ENCODE measurements around the gene SP7.

Gene SP7

DNA sequence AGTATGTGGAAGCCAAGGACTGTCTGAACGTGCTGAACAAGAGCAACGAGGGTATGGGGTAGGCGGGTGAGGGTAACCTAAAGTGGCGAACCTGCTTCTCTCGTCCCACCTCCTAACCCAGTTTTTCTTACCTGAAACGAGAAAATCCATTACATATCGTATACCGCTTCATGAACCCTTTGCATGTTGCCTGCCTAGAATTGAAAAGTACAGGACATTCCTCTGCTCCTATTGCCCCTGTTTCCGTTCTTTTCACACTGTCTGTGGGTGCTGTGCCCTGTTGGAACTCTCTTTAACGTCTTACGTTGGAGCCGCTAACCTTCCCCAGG, 40.3 kb downstream of the SP7 start:
- peak overlapping the region; percentile 2 for H2AFZ ChIP-seq (ENCODE audit: low read length, unreplicated experiment)
- peak overlapping the region; percentile 95 for H3K4me3 ChIP-seq (ENCODE audit: low read depth, low read length)
- peaks cover 29% of the 10 kb centered on the region for H3K79me2 ChIP-seq (ENCODE audit: control insufficient read depth, insufficient read depth, low read length, unreplicated experiment)
- peak overlapping the region; percentile 100 for H3K27ac ChIP-seq (ENCODE audit: low read depth, low read length)
- H3K36me3 ChIP-seq (ENCODE audit: insufficient read depth, low read length) = no peaks in the 10 kb centered on the region; the same call in 1 of the 2 replicates
- H3K4me1 ChIP-seq (ENCODE audit: control insufficient read depth, insufficient read depth, low read length, unreplicated experiment) = peaks cover 46% of the 10 kb centered on the region
- H3K27me3 ChIP-seq (ENCODE audit: insufficient read depth, low read length) = no peaks in the 10 kb centered on the region

DNA sequence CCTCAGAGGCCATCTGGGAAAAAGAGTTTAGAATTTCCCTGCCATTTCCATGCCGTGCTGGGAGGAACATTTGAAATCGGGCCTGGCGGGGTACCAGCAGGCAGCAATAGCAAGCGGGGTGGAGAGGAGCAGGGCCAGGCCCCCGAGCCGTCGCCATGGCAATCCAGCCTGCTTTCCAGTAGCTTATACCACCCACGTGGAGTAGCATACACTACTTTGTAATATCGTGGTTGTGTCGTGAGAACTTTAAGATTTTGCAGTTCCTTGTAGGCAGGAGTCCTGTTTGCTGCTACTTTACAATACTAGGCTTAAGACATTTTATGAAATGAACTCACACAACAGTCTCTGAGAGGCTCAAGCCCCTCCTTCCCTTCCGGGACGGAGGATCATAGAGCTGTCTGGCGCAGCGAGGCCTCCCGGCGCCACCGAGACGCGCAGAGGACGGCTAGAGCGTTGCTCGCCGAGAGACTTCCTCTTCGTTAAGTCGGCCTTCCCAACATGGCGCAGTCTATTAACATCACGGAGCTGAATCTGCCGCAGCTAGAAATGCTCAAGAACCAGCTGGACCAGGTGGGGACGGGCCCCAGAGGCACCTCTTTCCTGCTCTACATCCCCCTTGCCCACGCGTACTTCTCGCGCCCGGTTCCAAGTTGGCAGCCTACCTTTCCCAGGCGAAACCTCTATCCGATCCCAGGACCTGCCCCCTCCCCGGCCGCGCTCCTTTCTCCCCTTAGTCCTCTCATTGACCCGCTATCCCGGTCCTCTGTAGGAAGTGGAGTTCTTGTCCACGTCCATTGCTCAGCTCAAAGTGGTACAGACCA, 40.9 kb downstream of the SP7 start, which contains the start of gene PFDN5:
TSS of gene PFDN5 (plus strand) at position 473 of the 821 bp plus-strand sequence. CDS start at position 499, 26 bp downstream.
- Histone ChIP-seq H3K4me3 (ENCODE audit: low read depth, low read length) (peak within 1 kb of the TSS; percentile 95), H3K27ac (ENCODE audit: low read depth, low read length) (peak within 1 kb of the TSS; percentile 100), H2AFZ (ENCODE audit: low read length, unreplicated experiment) (peak within 1 kb of the TSS; percentile 97), H3K27me3 (ENCODE audit: insufficient read depth, low read length) (no peaks in the 10 kb centered on the region), H3K79me2 (ENCODE audit: control insufficient read depth, insufficient read depth, low read length, unreplicated experiment) (peaks cover 24% of the 10 kb centered on the region), H3K4me1 (ENCODE audit: control insufficient read depth, insufficient read depth, low read length, unreplicated experiment) (peaks cover 46% of the 10 kb centered on the region), H3K36me3 (ENCODE audit: insufficient read depth, low read length) (no peaks in the 10 kb centered on the region; the same call in 1 of the 2 replicates)

DNA sequence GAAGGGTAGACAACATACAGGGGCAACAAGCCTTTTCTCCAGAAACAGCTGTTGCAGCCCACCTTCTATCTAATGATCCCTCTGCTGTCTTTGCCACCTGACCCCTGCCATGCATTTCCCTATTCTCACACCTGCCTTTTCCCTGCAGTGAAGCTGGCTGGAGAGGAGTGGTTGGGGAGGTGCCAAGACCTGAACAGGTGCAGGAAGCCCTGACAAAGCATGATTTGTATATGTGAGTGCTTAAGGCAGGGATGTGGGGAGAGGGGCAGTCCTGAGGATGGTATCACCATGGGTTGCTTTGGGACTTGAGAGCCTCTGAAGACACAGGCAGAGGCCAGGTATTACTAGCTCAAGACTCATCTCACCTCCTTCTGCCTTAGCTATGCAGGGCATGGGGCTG, 43.7 kb downstream of the SP7 start:
- Histone ChIP-seq H3K27me3 (ENCODE audit: insufficient read depth, low read length) (no peaks in the 10 kb centered on the region), H2AFZ (ENCODE audit: low read length, unreplicated experiment) (no peak overlapping the region), H3K4me3 (ENCODE audit: low read depth, low read length) (no peak overlapping the region), H3K36me3 (ENCODE audit: insufficient read depth, low read length) (no peaks in the 10 kb centered on the region; the same call in 1 of the 2 replicates), H3K27ac (ENCODE audit: low read depth, low read length) (no peak overlapping the region), H3K4me1 (ENCODE audit: control insufficient read depth, insufficient read depth, low read length, unreplicated experiment) (peaks cover 50% of the 10 kb centered on the region), H3K79me2 (ENCODE audit: control insufficient read depth, insufficient read depth, low read length, unreplicated experiment) (peaks cover 20% of the 10 kb centered on the region)

DNA sequence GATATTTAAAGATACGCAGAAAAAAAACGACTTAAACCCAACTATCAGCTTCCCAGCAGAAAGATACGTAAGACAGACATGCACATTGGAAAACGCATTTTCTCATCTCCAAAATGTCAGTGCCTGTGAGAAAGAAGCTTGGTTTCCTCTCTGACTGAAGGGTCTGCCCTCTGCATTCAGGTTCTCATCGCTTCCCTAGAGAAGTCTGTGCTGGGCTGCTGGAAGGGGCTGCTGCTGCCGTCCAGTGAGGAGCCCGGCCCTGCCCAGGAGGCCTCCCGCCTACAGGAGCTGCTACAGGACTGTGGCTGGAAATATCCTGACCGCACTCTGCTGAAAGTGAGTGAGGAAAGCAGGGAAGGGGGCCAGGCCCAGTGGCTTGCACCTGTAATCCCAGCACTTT, 45.5 kb downstream of the SP7 start:
- H2AFZ ChIP-seq (ENCODE audit: low read length, unreplicated experiment) = no peak overlapping the region
- no peaks in the 10 kb centered on the region; the same call in 1 of the 2 replicates for H3K36me3 ChIP-seq (ENCODE audit: insufficient read depth, low read length)

DNA sequence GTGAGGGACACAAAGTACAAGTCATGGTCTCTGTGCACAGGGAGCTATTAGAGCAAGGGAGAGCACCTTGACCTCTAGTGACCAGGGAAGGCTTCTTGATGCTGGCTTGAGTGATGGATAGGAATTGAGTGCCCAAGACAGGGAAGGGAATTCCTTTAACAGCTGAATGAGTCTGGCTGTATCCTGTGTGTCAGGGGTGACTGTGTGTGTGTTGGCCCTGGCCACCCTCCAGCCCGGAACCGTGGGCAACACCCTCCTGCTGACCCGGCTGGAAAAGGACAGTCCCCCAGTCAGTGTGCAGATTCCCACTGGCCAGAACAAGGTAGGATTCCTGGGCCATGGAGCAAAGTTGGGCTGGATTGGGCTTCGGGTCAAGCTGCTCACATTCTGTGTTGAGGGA, 46.3 kb downstream of the SP7 start:
- no peaks in the 10 kb centered on the region for H3K79me2 ChIP-seq (ENCODE audit: control insufficient read depth, insufficient read depth, low read length, unreplicated experiment)

More for the DNA sequence above, 45.5 kb downstream of the SP7 start:
- Histone ChIP-seq H3K27ac (ENCODE audit: low read depth, low read length) (peak overlapping the region; percentile 89), H3K4me1 (ENCODE audit: control insufficient read depth, insufficient read depth, low read length, unreplicated experiment) (peaks cover 37% of the 10 kb centered on the region), H3K79me2 (ENCODE audit: control insufficient read depth, insufficient read depth, low read length, unreplicated experiment) (peaks cover 3% of the 10 kb centered on the region), H3K27me3 (ENCODE audit: insufficient read depth, low read length) (no peaks in the 10 kb centered on the region), H3K4me3 (ENCODE audit: low read depth, low read length) (no peak overlapping the region)

DNA sequence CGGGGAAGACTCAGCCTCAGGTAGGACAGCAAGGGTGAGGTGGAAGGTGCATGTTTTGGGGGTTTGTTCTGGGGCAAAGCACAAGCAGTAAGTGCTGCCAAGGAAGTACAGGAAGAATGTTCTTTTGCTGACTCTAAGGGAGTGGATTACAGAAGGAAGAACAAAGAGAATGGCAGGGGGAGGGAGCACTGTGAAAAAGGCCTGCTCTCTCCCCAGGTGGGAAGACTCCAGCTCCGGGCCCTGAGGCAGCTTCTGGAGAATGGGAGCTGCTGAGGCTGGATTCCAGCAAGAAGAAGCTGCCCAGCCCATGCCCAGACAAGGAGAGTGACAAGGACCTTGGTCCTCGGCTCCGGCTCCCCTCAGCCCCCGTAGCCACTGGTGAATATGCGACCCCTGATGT, 47.8 kb downstream of the SP7 start:
- H3K4me3 ChIP-seq (ENCODE audit: low read depth, low read length) = no peak overlapping the region
- no peaks in the 10 kb centered on the region for H3K27me3 ChIP-seq (ENCODE audit: insufficient read depth, low read length)
- H3K36me3 ChIP-seq (ENCODE audit: insufficient read depth, low read length) = peaks cover 4% of the 10 kb centered on the region
- H3K4me1 ChIP-seq (ENCODE audit: control insufficient read depth, insufficient read depth, low read length, unreplicated experiment) = peaks cover 31% of the 10 kb centered on the region
- no peak overlapping the region for H3K27ac ChIP-seq (ENCODE audit: low read depth, low read length)
- H3K79me2 ChIP-seq (ENCODE audit: control insufficient read depth, insufficient read depth, low read length, unreplicated experiment) = no peaks in the 10 kb centered on the region
- no peak overlapping the region for H2AFZ ChIP-seq (ENCODE audit: low read length, unreplicated experiment)

More for the DNA sequence above, 46.3 kb downstream of the SP7 start:
- Histone ChIP-seq H3K36me3 (ENCODE audit: insufficient read depth, low read length) (peaks cover 4% of the 10 kb centered on the region), H3K27ac (ENCODE audit: low read depth, low read length) (peak overlapping the region; percentile 89), H3K27me3 (ENCODE audit: insufficient read depth, low read length) (no peaks in the 10 kb centered on the region), H3K4me3 (ENCODE audit: low read depth, low read length) (peak overlapping the region; percentile 9; the same call in 1 of the 2 replicates), H3K4me1 (ENCODE audit: control insufficient read depth, insufficient read depth, low read length, unreplicated experiment) (peaks cover 34% of the 10 kb centered on the region), H2AFZ (ENCODE audit: low read length, unreplicated experiment) (no peak overlapping the region)

DNA sequence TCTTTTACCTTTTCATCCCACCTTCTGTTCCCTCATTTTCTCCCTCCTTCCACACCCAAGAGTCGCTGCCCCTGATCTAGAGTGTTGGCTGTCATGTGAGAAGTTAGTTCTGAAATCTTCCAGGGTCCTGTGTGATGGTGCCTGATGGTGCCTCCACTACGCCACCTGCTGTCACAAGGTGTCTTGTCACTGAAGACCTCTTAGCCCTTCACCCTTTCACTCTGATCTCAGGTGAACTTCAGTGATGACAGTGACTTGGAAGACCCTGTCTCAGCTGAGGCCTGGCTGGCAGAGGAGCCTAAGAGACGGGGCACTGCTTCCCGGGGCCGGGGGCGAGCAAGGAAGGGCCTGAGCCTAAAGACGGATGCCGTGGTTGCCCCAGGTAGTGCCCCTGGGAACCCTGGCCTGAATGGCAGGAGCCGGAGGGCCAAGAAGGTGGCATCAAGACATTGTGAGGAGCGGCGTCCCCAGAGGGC, 48.4 kb downstream of the SP7 start:
- Histone ChIP-seq H3K27ac (ENCODE audit: low read depth, low read length) (no peak overlapping the region), H3K27me3 (ENCODE audit: insufficient read depth, low read length) (no peaks in the 10 kb centered on the region), H3K4me3 (ENCODE audit: low read depth, low read length) (no peak overlapping the region), H2AFZ (ENCODE audit: low read length, unreplicated experiment) (no peak overlapping the region), H3K4me1 (ENCODE audit: control insufficient read depth, insufficient read depth, low read length, unreplicated experiment) (peaks cover 31% of the 10 kb centered on the region), H3K79me2 (ENCODE audit: control insufficient read depth, insufficient read depth, low read length, unreplicated experiment) (no peaks in the 10 kb centered on the region), H3K36me3 (ENCODE audit: insufficient read depth, low read length) (peaks cover 4% of the 10 kb centered on the region)

DNA sequence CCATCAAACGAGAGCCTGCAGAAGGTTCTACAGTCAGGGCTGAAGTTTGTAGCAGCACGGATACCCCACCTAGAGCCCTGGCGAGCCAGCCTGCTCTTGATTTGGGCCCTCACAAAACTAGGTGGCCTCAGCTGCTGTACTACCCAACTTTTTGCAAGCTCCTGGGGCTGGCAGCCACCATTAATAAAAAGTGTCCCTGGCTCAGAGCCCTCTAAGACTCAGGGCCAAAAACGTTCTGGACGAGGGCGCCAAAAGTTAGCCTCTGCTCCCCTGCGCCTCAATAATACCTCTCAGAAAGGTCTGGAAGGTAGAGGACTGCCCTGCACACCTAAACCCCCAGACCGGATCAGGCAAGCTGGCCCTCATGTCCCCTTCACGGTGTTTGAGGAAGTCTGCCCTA, 49.7 kb downstream of the SP7 start:
- Histone ChIP-seq H3K4me3 (ENCODE audit: low read depth, low read length) (no peak overlapping the region), H3K4me1 (ENCODE audit: control insufficient read depth, insufficient read depth, low read length, unreplicated experiment) (peaks cover 31% of the 10 kb centered on the region), H3K79me2 (ENCODE audit: control insufficient read depth, insufficient read depth, low read length, unreplicated experiment) (no peaks in the 10 kb centered on the region), H2AFZ (ENCODE audit: low read length, unreplicated experiment) (no peak overlapping the region), H3K27ac (ENCODE audit: low read depth, low read length) (no peak overlapping the region), H3K36me3 (ENCODE audit: insufficient read depth, low read length) (peaks cover 4% of the 10 kb centered on the region), H3K27me3 (ENCODE audit: insufficient read depth, low read length) (no peaks in the 10 kb centered on the region)

DNA sequence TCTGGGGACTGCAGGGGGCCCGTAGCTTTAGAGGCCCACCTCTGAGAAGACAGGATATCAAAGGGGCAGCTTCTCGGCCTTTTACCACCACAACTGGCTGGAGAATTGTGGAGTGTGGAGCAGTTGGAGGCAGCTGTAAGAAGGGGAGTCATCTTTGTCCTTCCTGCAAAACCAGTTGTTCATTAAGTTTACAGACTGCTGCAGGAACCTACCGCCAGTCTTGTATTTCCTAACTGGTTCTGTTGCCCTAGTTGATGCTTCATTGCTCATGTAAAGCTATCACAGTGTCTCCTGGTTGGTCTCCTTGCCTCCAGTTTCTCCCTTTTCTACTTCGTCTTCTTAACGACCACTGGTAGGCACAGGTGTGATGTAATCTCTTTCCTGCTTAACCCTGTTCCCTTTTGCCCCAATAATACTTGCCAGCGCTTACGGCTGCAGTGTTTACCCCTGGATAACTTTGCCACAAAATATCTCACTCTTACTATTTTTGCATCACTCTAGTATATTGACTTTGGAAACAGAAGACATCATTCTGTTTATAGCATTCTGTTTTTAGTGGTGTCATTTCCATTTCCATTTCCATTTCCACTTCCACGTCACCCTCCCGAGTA, 56.2 kb downstream of the SP7 start:
- H3K27ac ChIP-seq (ENCODE audit: low read depth, low read length) = no peak overlapping the region
- H3K4me3 ChIP-seq (ENCODE audit: low read depth, low read length) = no peak overlapping the region
- no peaks in the 10 kb centered on the region for H3K79me2 ChIP-seq (ENCODE audit: control insufficient read depth, insufficient read depth, low read length, unreplicated experiment)
- H2AFZ ChIP-seq (ENCODE audit: low read length, unreplicated experiment) = no peak overlapping the region
- no peaks in the 10 kb centered on the region for H3K27me3 ChIP-seq (ENCODE audit: insufficient read depth, low read length)
- H3K4me1 ChIP-seq (ENCODE audit: control insufficient read depth, insufficient read depth, low read length, unreplicated experiment) = no peaks in the 10 kb centered on the region
- H3K36me3 ChIP-seq (ENCODE audit: insufficient read depth, low read length) = peaks cover 1% of the 10 kb centered on the region

DNA sequence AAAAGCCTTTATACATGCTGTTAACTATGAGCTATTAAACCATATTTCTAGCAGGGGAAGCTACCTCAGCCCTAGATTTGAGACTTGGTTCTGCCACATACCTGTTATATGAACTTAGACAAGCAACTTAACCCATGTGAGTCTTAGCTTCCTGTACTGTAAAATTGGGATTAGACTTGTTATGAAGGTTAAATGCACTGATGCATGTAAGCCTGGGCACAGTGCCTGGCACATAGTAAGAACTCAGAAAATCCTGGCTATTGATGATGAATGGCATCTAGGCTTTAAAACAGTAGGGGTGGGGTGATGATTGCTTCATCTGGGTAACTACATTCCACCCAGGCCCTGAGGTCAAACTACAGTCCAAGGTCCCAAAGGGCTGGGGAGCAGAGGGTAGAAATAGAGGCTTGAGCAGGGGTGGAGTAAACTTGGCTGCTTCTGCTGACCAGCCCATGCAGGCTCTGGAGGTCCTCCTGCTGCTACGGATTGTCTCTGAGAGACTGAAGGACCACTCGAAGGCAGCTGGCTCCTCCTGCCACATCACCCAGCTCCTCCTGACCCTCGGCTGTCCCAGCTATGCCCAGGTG, 56.8 kb downstream of the SP7 start:
- H3K27ac ChIP-seq (ENCODE audit: low read depth, low read length) = no peak overlapping the region
- no peak overlapping the region for H3K4me3 ChIP-seq (ENCODE audit: low read depth, low read length)
- H3K36me3 ChIP-seq (ENCODE audit: insufficient read depth, low read length) = no peaks in the 10 kb centered on the region; the same call in 1 of the 2 replicates
- H3K79me2 ChIP-seq (ENCODE audit: control insufficient read depth, insufficient read depth, low read length, unreplicated experiment) = no peaks in the 10 kb centered on the region
- H2AFZ ChIP-seq (ENCODE audit: low read length, unreplicated experiment) = no peak overlapping the region
- H3K27me3 ChIP-seq (ENCODE audit: insufficient read depth, low read length) = no peaks in the 10 kb centered on the region
- H3K4me1 ChIP-seq (ENCODE audit: control insufficient read depth, insufficient read depth, low read length, unreplicated experiment) = no peaks in the 10 kb centered on the region

Data from ACC112 (cell line).